SK-N-SH treated with all-trans-retinoic acid at 6 μM for 48 hours (cell line): ENCODE measurements around the gene PHOSPHO1.

Experiments
- ATAC-seq: fragments of 200-7000 bp; cut with Tn5 transposase; 3 replicates; pipeline ENCODE4 v1.9.1; 2020; ENCODE audit warnings: mild to moderate bottlenecking, moderate library complexity
- ARNTL ChIP-seq: fragments of 450-650 bp; formaldehyde crosslinking; IDR thresholded peaks from 2 replicates; pipeline ENCODE4 v1.5.0; 2020; ENCODE audit warnings: low read depth, mild to moderate bottlenecking, moderate library complexity, borderline replicate concordance
- BACH2 ChIP-seq: fragments of 250-450 bp; sonication (Bioruptor Pico); IDR thresholded peaks from 2 replicates; pipeline ENCODE4 v1.9.0; 2021; ENCODE audit warnings: mild to moderate bottlenecking, borderline replicate concordance
- CSDC2 ChIP-seq: fragments of 250-450 bp; sonication (Bioruptor Pico); IDR thresholded peaks from 2 replicates; pipeline ENCODE4 v1.5.0; 2020; ENCODE audit warnings: mild to moderate bottlenecking, moderate library complexity
- CSRNP3 ChIP-seq: fragments of 250-450 bp; sonication (Bioruptor Pico); IDR thresholded peaks from 2 replicates; pipeline ENCODE4 v1.5.1; 2021; ENCODE audit warnings: mild to moderate bottlenecking, moderate library complexity
- ESRRG ChIP-seq: fragments of 250-450 bp; sonication (Bioruptor Pico); IDR thresholded peaks from 2 replicates; pipeline ENCODE4 v1.6.1; 2021; ENCODE audit warnings: mild to moderate bottlenecking
- GLIS3 ChIP-seq: fragments of 250-450 bp; sonication (Bioruptor Pico); IDR thresholded peaks from 2 replicates; pipeline ENCODE4 v1.5.0; 2020; ENCODE audit warnings: mild to moderate bottlenecking, moderate library complexity
- ISL1 ChIP-seq: fragments of 250-450 bp; sonication (Bioruptor Pico); IDR thresholded peaks from 2 replicates; pipeline ENCODE4 v2.1.2; 2022; ENCODE audit warnings: mild to moderate bottlenecking, moderate library complexity
- OSR1 ChIP-seq: fragments of 250-450 bp; sonication (Bioruptor Pico); IDR thresholded peaks from 2 replicates; pipeline ENCODE4 v1.8.0; 2022; ENCODE audit warnings: moderate library complexity, mild to moderate bottlenecking, inconsistent platforms
- PATZ1 ChIP-seq: fragments of 250-450 bp; sonication (Bioruptor Pico); IDR thresholded peaks from 2 replicates; pipeline ENCODE4 v1.8.0; 2020; ENCODE audit warnings: mild to moderate bottlenecking, moderate library complexity, borderline replicate concordance
- POU6F1 ChIP-seq: fragments of 250-450 bp; sonication (Bioruptor Pico); IDR thresholded peaks from 2 replicates; pipeline ENCODE4 v1.8.0; 2021; ENCODE audit warnings: low read depth, mild to moderate bottlenecking, moderate library complexity, borderline replicate concordance
- PPARA ChIP-seq: fragments of 250-450 bp; sonication (Bioruptor Pico); IDR thresholded peaks from 2 replicates; pipeline ENCODE4 v1.5.0; 2020; ENCODE audit warnings: mild to moderate bottlenecking, borderline replicate concordance
- RARB ChIP-seq: fragments of 250-450 bp; sonication (Bioruptor Pico); IDR thresholded peaks from 2 replicates; pipeline ENCODE4 v1.8.0; 2021; ENCODE audit warnings: mild to moderate bottlenecking, moderate library complexity
- SNAI2 ChIP-seq: fragments of 250-450 bp; sonication (Bioruptor Pico); IDR thresholded peaks from 2 replicates; pipeline ENCODE4 v1.5.0; 2020; ENCODE audit warnings: mild to moderate bottlenecking, moderate library complexity
- TCF4 ChIP-seq: fragments of 250-450 bp; sonication (Bioruptor Pico); IDR thresholded peaks from 2 replicates; pipeline ENCODE4 v1.8.0; 2021; ENCODE audit warnings: mild to moderate bottlenecking, moderate library complexity, borderline replicate concordance
- TSHZ2 ChIP-seq: fragments of 250-450 bp; sonication (Bioruptor Pico); IDR thresholded peaks from 2 replicates; pipeline ENCODE4 v1.5.0; 2020; ENCODE audit warnings: mild to moderate bottlenecking, moderate library complexity
- ZC3H10 ChIP-seq: fragments of 250-450 bp; sonication (Bioruptor Pico); IDR thresholded peaks from 2 replicates; pipeline ENCODE4 v1.5.1; 2021; ENCODE audit warnings: mild to moderate bottlenecking, moderate library complexity
- ZFP30 ChIP-seq: fragments of 450-650 bp; formaldehyde crosslinking; IDR thresholded peaks from 2 replicates; pipeline ENCODE4 v1.5.0; 2022; ENCODE audit warnings: mild to moderate bottlenecking, moderate library complexity
- ZNF565 ChIP-seq: fragments of 450-650 bp; formaldehyde crosslinking; conservative IDR thresholded peaks from 2 replicates; pipeline ENCODE4 v1.5.0; 2020; ENCODE audit warnings: low read depth, mild to moderate bottlenecking, moderate library complexity
- ZNF70 ChIP-seq: fragments of 450-650 bp; formaldehyde crosslinking; IDR thresholded peaks from 2 replicates; pipeline ENCODE4 v1.5.0; 2020; ENCODE audit warnings: mild to moderate bottlenecking, moderate library complexity
- ZNF8 ChIP-seq: fragments of 450-650 bp; formaldehyde crosslinking; IDR thresholded peaks from 2 replicates; pipeline ENCODE4 v1.5.0; 2020; ENCODE audit warnings: mild to moderate bottlenecking, moderate library complexity

The PHOSPHO1 gene

GRCh38 chr17:49259663-49260010 is 29.1 kb upstream of the PHOSPHO1 start:
- ATAC-seq, result no peak
- TF ChIP-seq CSRNP3 (CRISPR knock-in tag) (no peak), CSDC2 (CRISPR knock-in tag) (no peak), ZNF70 (CRISPR knock-in tag) (no peak), ISL1 (no peak), SNAI2 (CRISPR knock-in tag) (no peak), POU6F1 (CRISPR knock-in tag) (no peak), ESRRG (CRISPR knock-in tag) (no peak), PPARA (CRISPR knock-in tag) (no peak)

GRCh38 chr17:49258394-49258793 is 27.8 kb upstream of the PHOSPHO1 start:
- TF ChIP-seq ZC3H10 (no peak), BACH2 (CRISPR knock-in tag) (no peak), TSHZ2 (CRISPR knock-in tag) (no peak)
- TF ChIP-seq, all 23 proteins: peak for 0
- ATAC-seq, result no peak

- TF ChIP-seq ISL1 (no peak), ZNF70 (CRISPR knock-in tag) (no peak), TCF4 (CRISPR knock-in tag) (no peak), ZNF8 (CRISPR knock-in tag) (no peak), ZNF565 (no peak)
- TF ChIP-seq, all 23 proteins: peak for 0
- no peak for ATAC-seq
Measured at GRCh38 chr17:49255125-49255524, 24.5 kb upstream of the PHOSPHO1 start.

- no peak for TF ChIP-seq ZNF565
- no peak for TF ChIP-seq ZNF8 (CRISPR knock-in tag)
- TF ChIP-seq ZC3H10, result no peak
- TF ChIP-seq SNAI2 (CRISPR knock-in tag), result no peak
- no peak for TF ChIP-seq CSDC2 (CRISPR knock-in tag)
- TF ChIP-seq ARNTL (CRISPR knock-in tag), result no peak
- no peak for TF ChIP-seq ISL1
- no peak for TF ChIP-seq ZNF70 (CRISPR knock-in tag)
- no peak for TF ChIP-seq RARB (CRISPR knock-in tag)
- no peak for TF ChIP-seq ZFP30 (CRISPR knock-in tag)
- TF ChIP-seq CSRNP3 (CRISPR knock-in tag), result no peak
- TF ChIP-seq ESRRG (CRISPR knock-in tag), result no peak
- no peak for TF ChIP-seq OSR1
- TF ChIP-seq PATZ1 (CRISPR knock-in tag), result no peak
- no peak for TF ChIP-seq GLIS3 (CRISPR knock-in tag)
- TF ChIP-seq TSHZ2 (CRISPR knock-in tag), result no peak
- TF ChIP-seq PPARA (CRISPR knock-in tag), result no peak
- ATAC-seq, result no peak
Measured at GRCh38 chr17:49254066-49254465, 23.5 kb upstream of the PHOSPHO1 start.
